H1 (cell line): ENCODE measurements around the gene ZNF566. TPM values are rescaled to one million over a fixed set of nuclear protein-coding genes. Genes with fewer than 3 reads are reported as not detected.

ENCODE experiments used
- CTCF ChIA-PET: fragments of 300-600 bp; sonication (Branson Sonifier 250); formaldehyde crosslinking; loops from one replicate; lab custom pipeline; 2021; ENCODE audit not compliant: partially characterized antibody; lab: Charles Lee
- POLR2A ChIA-PET: fragments of 300-600 bp; sonication (Branson Sonifier 250); formaldehyde crosslinking; loops from one replicate; lab custom pipeline; 2021; ENCODE audit warnings: inconsistent platforms; ENCODE audit not compliant: partially characterized antibody; lab: Charles Lee
- DNase-seq, 2 experiments: peaks; one replicate each; pipeline versions ENCODE4 v3.0.0 to v3.0.0-alpha.2; 2010 to 2022; ENCODE audit warnings: low spot score in 2 of 2, low read depth in 1 of 2, mixed read lengths in 1 of 2
- FAIRE-seq: peaks from 2 replicates; lab custom pipeline; 2011; peaks lifted over from hg19 to GRCh38; lab: Jason Lieb, UNC
- H2AFZ ChIP-seq: 2 replicates; pipeline ENCODE4 v1.8.1; 2012; ENCODE audit warnings: low read length, inconsistent platforms
- H2AK5ac ChIP-seq: 2 replicates; pipeline ENCODE4 v1.6.1; 2013; ENCODE audit warnings: low read depth, low read length
- H2BK120ac ChIP-seq: replicated peaks from 2 replicates; pipeline ENCODE3; 2013; ENCODE audit warnings: low read depth, low read length, inconsistent platforms
- H2BK12ac ChIP-seq: 2 replicates; pipeline ENCODE4 v1.6.1; 2013; ENCODE audit warnings: low read depth, low read length
- H2BK15ac ChIP-seq: 2 replicates; pipeline ENCODE4 v1.6.1; 2013; ENCODE audit warnings: low read length
- H2BK20ac ChIP-seq: 2 replicates; pipeline ENCODE4 v1.6.1; 2013; ENCODE audit warnings: low read length
- H2BK5ac ChIP-seq: 2 replicates; pipeline ENCODE4 v1.6.1; 2013; ENCODE audit warnings: low read depth, low read length
- H3K14ac ChIP-seq: 2 replicates; pipeline ENCODE4 v1.6.1; 2013; ENCODE audit warnings: inconsistent platforms; ENCODE audit not compliant: insufficient read length
- H3K18ac ChIP-seq: 2 replicates; pipeline ENCODE4 v1.6.1; 2013; ENCODE audit warnings: low read length; ENCODE audit errors: extremely low read depth
- H3K23ac ChIP-seq: 2 replicates; pipeline ENCODE4 v1.6.1; 2013; ENCODE audit warnings: inconsistent platforms; ENCODE audit not compliant: insufficient read length
- H3K23me2 ChIP-seq: 2 replicates; pipeline ENCODE4 v1.6.1; 2013; ENCODE audit warnings: low read depth, low read length
- H3K27ac ChIP-seq: 2 replicates; pipeline ENCODE4 v1.6.1; 2011; ENCODE audit warnings: low read depth, low read length, inconsistent platforms
- H3K27me3 ChIP-seq, 4 experiments: replicated peaks in 1 of 4; 1 replicate in 1 of 4; 2 replicates in 3 of 4; pipeline versions ENCODE4 v1.6.1 to v1.8.1; 2011 to 2013; ENCODE audit warnings: low read length in 3 of 4, mild to moderate bottlenecking in 3 of 4, inconsistent platforms in 2 of 4, mixed read lengths in 2 of 4, moderate library complexity in 1 of 4; ENCODE audit not compliant: control insufficient read depth in 3 of 4, insufficient read depth in 3 of 4; ENCODE audit errors: extremely low read depth in 1 of 4
- H3K36me3 ChIP-seq, 4 experiments: 2 replicates each; pipeline versions ENCODE4 v1.6.1 to v1.8.1; 2011 to 2013; ENCODE audit warnings: mild to moderate bottlenecking in 4 of 4, low read length in 3 of 4, moderate library complexity in 2 of 4, control low read depth in 1 of 4, inconsistent platforms in 1 of 4; ENCODE audit not compliant: insufficient read depth in 4 of 4, control insufficient read depth in 2 of 4
- H3K4ac ChIP-seq: replicated peaks from 2 replicates; pipeline ENCODE3; 2013; ENCODE audit warnings: low read length, low read depth, mixed read lengths, inconsistent platforms; ENCODE audit not compliant: insufficient read length
- H3K4me1 ChIP-seq, 4 experiments: replicated peaks in 1 of 4; 1 replicate in 1 of 4; 2 replicates in 3 of 4; pipeline versions ENCODE4 v1.6.1 to v1.8.1; 2011 to 2013; ENCODE audit warnings: low read length in 3 of 4, inconsistent platforms in 2 of 4, mixed read lengths in 1 of 4; ENCODE audit not compliant: insufficient read depth in 4 of 4, control insufficient read depth in 3 of 4
- H3K4me2 ChIP-seq, 2 experiments: 2 replicates each; pipeline versions ENCODE4 v1.6.1 to v1.8.1; 2011 to 2013; ENCODE audit warnings: low read depth in 2 of 2, low read length in 2 of 2, control low read depth in 1 of 2, inconsistent platforms in 1 of 2, mild to moderate bottlenecking in 1 of 2; ENCODE audit not compliant: insufficient read depth in 1 of 2
- H3K4me3 ChIP-seq, 4 experiments: fragments of 200-600, 300-600 bp in 1 of 4; sonication (generic), shearing (Covaris generic), sonication (Bioruptor Twin) in 1 of 4; 2 replicates each; pipeline versions ENCODE4 v1.5.1 to v1.8.1; 2011 to 2016; ENCODE audit warnings: low read length in 4 of 4, low read depth in 3 of 4, control low read depth in 2 of 4, inconsistent platforms in 2 of 4, mild to moderate bottlenecking in 2 of 4, mixed read lengths in 1 of 4, moderate library complexity in 1 of 4; ENCODE audit not compliant: insufficient read depth in 2 of 4; ENCODE audit errors: extremely low read depth in 1 of 4
- H3K56ac ChIP-seq: replicated peaks from 2 replicates; pipeline ENCODE3; 2013; ENCODE audit warnings: low read depth, mild to moderate bottlenecking, mixed read lengths, low read length, inconsistent platforms; ENCODE audit not compliant: insufficient read length
- H3K79me1 ChIP-seq: 2 replicates; pipeline ENCODE4 v1.6.1; 2013; ENCODE audit warnings: low read depth, low read length, control low read depth
- H3K79me2 ChIP-seq, 2 experiments: 2 replicates each; pipeline versions ENCODE4 v1.6.1 to v1.8.1; 2012 to 2013; ENCODE audit warnings: low read length in 2 of 2, mild to moderate bottlenecking in 2 of 2, inconsistent platforms in 1 of 2; ENCODE audit not compliant: insufficient read depth in 2 of 2, control insufficient read depth in 1 of 2
- H3K9ac ChIP-seq, 4 experiments: replicated peaks in 1 of 4; 1 replicate in 1 of 4; 2 replicates in 3 of 4; pipeline versions ENCODE4 v1.6.1 to v1.8.1; 2011 to 2013; ENCODE audit warnings: low read depth in 3 of 4, low read length in 3 of 4, control low read depth in 2 of 4, mild to moderate bottlenecking in 2 of 4, moderate library complexity in 2 of 4, inconsistent platforms in 1 of 4; ENCODE audit errors: extremely low read depth in 1 of 4
- H3K9me3 ChIP-seq, 2 experiments: 2 replicates each; pipeline versions ENCODE4 v1.6.1 to v1.8.1; 2012 to 2013; ENCODE audit warnings: mild to moderate bottlenecking in 2 of 2, moderate library complexity in 2 of 2, control low read depth in 1 of 2, inconsistent platforms in 1 of 2, low read depth in 1 of 2, low read length in 1 of 2, mixed read lengths in 1 of 2; ENCODE audit not compliant: insufficient read depth in 2 of 2
- H4K20me1 ChIP-seq, 2 experiments: replicated peaks in 1 of 2; 2 replicates each; pipeline versions ENCODE3 to v1.8.1; 2011 to 2013; ENCODE audit warnings: inconsistent platforms in 2 of 2, low read length in 2 of 2, mild to moderate bottlenecking in 1 of 2; ENCODE audit not compliant: insufficient read depth in 2 of 2, control insufficient read depth in 1 of 2
- H4K5ac ChIP-seq: 2 replicates; pipeline ENCODE4 v1.6.1; 2013; ENCODE audit warnings: low read length, low read depth, mixed read lengths, inconsistent platforms; ENCODE audit not compliant: insufficient read length
- H4K8ac ChIP-seq: 2 replicates; pipeline ENCODE4 v1.8.0; 2013; ENCODE audit warnings: mild to moderate bottlenecking, moderate library complexity, low read length, inconsistent platforms; ENCODE audit not compliant: insufficient read depth; ENCODE audit errors: extremely low read depth
- H4K91ac ChIP-seq: replicated peaks from 2 replicates; pipeline ENCODE3; 2013; ENCODE audit warnings: low read length, mixed read lengths, inconsistent platforms; ENCODE audit not compliant: insufficient read length
- CTCF ChIP-seq, 3 experiments: IDR thresholded peaks; 1 replicate in 2 of 3; 2 replicates in 1 of 3; pipeline versions ENCODE4 v1.5.1 to v1.6.1; 2011; ENCODE audit warnings: low read length in 3 of 3, mild to moderate bottlenecking in 3 of 3, inconsistent platforms in 2 of 3, low read depth in 1 of 3, moderate library complexity in 1 of 3; ENCODE audit not compliant: insufficient read depth in 1 of 3; ENCODE audit errors: control extremely low read depth in 1 of 3
- GTF2F1 ChIP-seq: IDR thresholded peaks from 2 replicates; pipeline ENCODE4 v1.6.1; 2012; ENCODE audit warnings: low read depth, low read length, improper control_type of control experiment, borderline replicate concordance
- WGBS, 2 experiments: shearing (Covaris generic) in 1 of 2; methylation state at CpG; one replicate each; pipeline versions ENCODE4 v1.1.6 to v1.1.7; 2013 to 2015; ENCODE audit warnings: low lambda C conversion rate in 2 of 2, mixed read lengths in 2 of 2, inconsistent platforms in 1 of 2, low coverage in 1 of 2, missing lambda C conversion rate in 1 of 2; ENCODE audit not compliant: insufficient replicate concordance in 2 of 2, insufficient coverage in 1 of 2, insufficient read length in 1 of 2; ENCODE audit errors: extremely low coverage in 1 of 2, missing lambda C conversion rate in 1 of 2; 5-methylcytosine and 5-hydroxymethylcytosine counted together
- polyA plus RNA-seq, 7 experiments: library from polyadenylated mRNA; depleted of rRNA in 3 of 7; stranded (reverse) in 5 of 7; unstranded in 2 of 7; fragments of >200 nt in 5 of 7; fragments of 200-250 nt in 2 of 7; gene quantifications; 1 replicate in 5 of 7; 2 replicates in 1 of 7; 4 replicates in 1 of 7; pipeline versions ENCODE4 v1.2.1 to v1.2.3, GENCODE V29; 2011 to 2013; ENCODE audit warnings: missing spikeins in 2 of 7, mixed read lengths in 2 of 7
- total RNA-seq: library from RNA; stranded (reverse); fragmentation: NEBNext Ultra II Directional; extraction: Animal tissue kit (Norgen Biotek cat#: 25700); gene quantifications from 2 replicates; pipeline ENCODE4 v1.2.1, GENCODE V29; 2021

The ZNF566 gene
- total and polyA plus RNA-seq, 2 of the 8 experiments (the other 6 are each of a cell fraction or from before 2014, with no cell fraction given): 6.9 to 16.6 TPM

GRCh38 chr19:36488846-36489117, 579 bp downstream of the ZNF566 start:
- DNase-seq: no peak
- Histone ChIP-seq H3K23ac (no peak overlapping the region), H2BK5ac (peak overlapping the region; percentile 95), H3K36me3 (no peaks in the 10 kb centered on the region), H3K79me1 (peaks cover 2% of the 10 kb centered on the region; the same call in 1 of the 2 replicates), H4K20me1 (peaks cover 0 to 2% of the 10 kb centered on the region in 2 experiments), H3K27me3 (no peaks in the 10 kb centered on the region), H4K5ac (peak overlapping the region; percentile 63), H3K9me3 (peaks cover 8 to 14% of the 10 kb centered on the region in 2 experiments; a peak in 3 of 4 replicates), H3K4me1 (no peaks in the 10 kb centered on the region; a peak in 1 of 7 replicates), H2AFZ (peak overlapping the region; percentile 99), H2BK20ac (no peak overlapping the region), H3K9ac (peak overlapping the region; percentile 79 to 96 (median 90)), H3K56ac (peak overlapping the region; percentile 80), H2BK120ac (peak overlapping the region; percentile 91)
- ChIA-PET POLR2A (interaction anchor here (0.7 to 4.1 kb wide), 47 partner anchors 9 to 1018 kb away, joined by 3 to 72 read pairs (median 5); partner anchors contain the start of genes ZFP14, ZFP82, ZNF146 and ZNF260), CTCF (interaction anchor here (1.5 to 1.9 kb wide), 3 partner anchors 11 to 69 kb away, joined by 4 to 6 read pairs (median 5); no protein-coding TSS in a partner anchor)
- 3% methylated on average over 11 of the region's 11 CpGs; no CpG with 5 or more reads in 1 of the 2 experiments for WGBS, 2 experiments
- no peak for TF ChIP-seq GTF2F1
- peak in 1 of 3 experiments; percentile 10; a peak in 1 of 4 replicates for TF ChIP-seq CTCF (IDR thresholded peaks at IDR 0.05; ENCODE audit: control extremely low read depth in 1 of 3, insufficient read depth in 1 of 3, low read depth in 1 of 3, low read length in 3 of 3)
- TF ChIP-seq, all 59 proteins: peak for 1
- Histone ChIP-seq H3K4me2 (peak overlapping the region; percentile 85 to 96), H3K23me2 (peaks cover 8% of the 10 kb centered on the region), H3K79me2 (peaks cover 0 to 22% of the 10 kb centered on the region in 2 experiments; a peak in 2 of 4 replicates), H2BK12ac (peak overlapping the region; percentile 84), H4K8ac (peak overlapping the region; percentile 99; the same call in 1 of the 2 replicates), H2BK15ac (peak overlapping the region; percentile 96; the same call in 1 of the 2 replicates), H3K27ac (peak overlapping the region; percentile 74), H3K4ac (peak overlapping the region; percentile 99), H3K14ac (peak overlapping the region; percentile 7), H2AK5ac (peak overlapping the region; percentile 82), H4K91ac (peak overlapping the region; percentile 92), H3K4me3 (peak overlapping the region; percentile 84 to 98 (median 94)), H3K18ac (peak overlapping the region; percentile 80)
- no peak for FAIRE-seq
